ENCODE data around the gene IRF2.

GRCh38 chr4:184408684-184409081 lies 65.7 kb downstream of the IRF2 start:
- no peak for TF ChIP-seq MAX (IDR thresholded peaks at IDR 0.05)
- no peak for TF ChIP-seq CHD4 (IDR thresholded peaks at IDR 0.05; ENCODE audit: borderline replicate concordance)
- TF ChIP-seq ZFP36 (IDR thresholded peaks at IDR 0.05; ENCODE audit: borderline replicate concordance, partially characterized antibody) = no peak
- TF ChIP-seq CTCF (IDR thresholded peaks at IDR 0.05) = no peak
- no peak for TF ChIP-seq RFX5 (IDR thresholded peaks at IDR 0.05)
- no peak for TF ChIP-seq POLR2AphosphoS2 (conservative IDR thresholded peaks at IDR 0.05; ENCODE audit: low read length)
- no peak for TF ChIP-seq JUN (IDR thresholded peaks at IDR 0.05)
- TF ChIP-seq HDAC2 (IDR thresholded peaks at IDR 0.05) = no peak
- no peak for TF ChIP-seq NFE2L2 (conservative IDR thresholded peaks at IDR 0.05; ENCODE audit: low read length)
- TF ChIP-seq PHF8 (IDR thresholded peaks at IDR 0.05; ENCODE audit: borderline replicate concordance, low read depth) = no peak
- TF ChIP-seq RAD21 (conservative IDR thresholded peaks at IDR 0.05 in 1 of 2, IDR thresholded peaks at IDR 0.05 in 1 of 2) = no peak
- no peak for TF ChIP-seq POLR2A (IDR thresholded peaks at IDR 0.05; ENCODE audit: low read length)
- TF ChIP-seq SREBF2 (IDR thresholded peaks at IDR 0.05) = no peak
- TF ChIP-seq PBX3 (IDR thresholded peaks at IDR 0.05) = no peak
